H9 (cell line): ENCODE results near the gene ARPC1B. TPM values are rescaled to one million over a fixed set of nuclear protein-coding genes. Genes with fewer than 3 reads are reported as not detected.

Source experiments
- DNase-seq: peaks from one replicate; pipeline ENCODE4 v3.0.0-alpha.2; 2017
- H2AFZ ChIP-seq: one replicate; pipeline ENCODE4 v1.6.1; 2013; ENCODE audit warnings: mild to moderate bottlenecking, low read length, control low read depth, moderate library complexity
- H2AK5ac ChIP-seq: 2 replicates; pipeline ENCODE4 v1.6.1; 2013; ENCODE audit warnings: low read length, control low read depth, mixed read lengths; ENCODE audit not compliant: insufficient read length
- H2BK120ac ChIP-seq: one replicate; pipeline ENCODE4 v1.6.1; 2013; ENCODE audit warnings: low read depth, mild to moderate bottlenecking, low read length, control low read depth, inconsistent platforms; ENCODE audit not compliant: poor library complexity, severe bottlenecking
- H2BK12ac ChIP-seq: 2 replicates; pipeline ENCODE4 v1.6.1; 2013; ENCODE audit warnings: low read length, control low read depth, mixed read lengths, low read depth; ENCODE audit not compliant: insufficient read length
- H2BK15ac ChIP-seq: 2 replicates; pipeline ENCODE4 v1.6.1; 2013; ENCODE audit warnings: low read depth, low read length, control low read depth
- H2BK20ac ChIP-seq: one replicate; pipeline ENCODE4 v1.6.1; 2013; ENCODE audit warnings: low read depth, mild to moderate bottlenecking, low read length, control low read depth, inconsistent platforms; ENCODE audit not compliant: poor library complexity, severe bottlenecking
- H2BK5ac ChIP-seq: 2 replicates; pipeline ENCODE4 v1.6.1; 2013; ENCODE audit warnings: low read length, control low read depth, mixed read lengths; ENCODE audit not compliant: insufficient read length
- H3K14ac ChIP-seq: 2 replicates; pipeline ENCODE4 v1.6.1; 2013; ENCODE audit warnings: low read length, control low read depth; ENCODE audit not compliant: insufficient read depth
- H3K18ac ChIP-seq: 2 replicates; pipeline ENCODE4 v1.6.1; 2013; ENCODE audit warnings: low read depth, mild to moderate bottlenecking, mixed read lengths, low read length, control low read depth; ENCODE audit not compliant: insufficient read length
- H3K23ac ChIP-seq: 2 replicates; pipeline ENCODE4 v1.6.1; 2013; ENCODE audit warnings: low read length, control low read depth, mixed read lengths, low read depth; ENCODE audit not compliant: insufficient read length
- H3K23me2 ChIP-seq: 2 replicates; pipeline ENCODE4 v1.6.1; 2013; ENCODE audit warnings: low read depth, mild to moderate bottlenecking, mixed read lengths, low read length, control low read depth; ENCODE audit not compliant: insufficient read length, poor library complexity, severe bottlenecking
- H3K27ac ChIP-seq: 2 replicates; pipeline ENCODE4 v1.5.1; 2013; ENCODE audit warnings: low read length, control low read depth, mixed read lengths, low read depth; ENCODE audit not compliant: insufficient read length
- H3K27me3 ChIP-seq: 2 replicates; pipeline ENCODE4 v1.6.1; 2013; ENCODE audit warnings: low read length, control low read depth, inconsistent platforms; ENCODE audit not compliant: insufficient read depth
- H3K4ac ChIP-seq: 2 replicates; pipeline ENCODE4 v1.6.1; 2013; ENCODE audit warnings: low read depth, mild to moderate bottlenecking, control low read depth, inconsistent platforms, low read length, moderate library complexity
- H3K4me1 ChIP-seq: 2 replicates; pipeline ENCODE4 v1.6.1; 2013; ENCODE audit warnings: low read length, control low read depth, inconsistent platforms; ENCODE audit not compliant: insufficient read depth
- H3K4me2 ChIP-seq: 2 replicates; pipeline ENCODE4 v1.6.1; 2013; ENCODE audit warnings: low read length, control low read depth, mixed read lengths; ENCODE audit not compliant: insufficient read length, insufficient read depth
- H3K56ac ChIP-seq: 2 replicates; pipeline ENCODE4 v1.6.1; 2013; ENCODE audit warnings: low read depth, mild to moderate bottlenecking, mixed read lengths, low read length, control low read depth; ENCODE audit not compliant: insufficient read length
- H3K79me1 ChIP-seq: 2 replicates; pipeline ENCODE4 v1.6.1; 2013; ENCODE audit warnings: low read depth, mild to moderate bottlenecking, moderate library complexity, low read length, control low read depth, inconsistent platforms; ENCODE audit not compliant: insufficient read depth, poor library complexity, severe bottlenecking
- H3K79me2 ChIP-seq: 2 replicates; pipeline ENCODE4 v1.6.1; 2013; ENCODE audit warnings: low read length, control low read depth, inconsistent platforms; ENCODE audit not compliant: insufficient read depth
- H3K9ac ChIP-seq: 2 replicates; pipeline ENCODE4 v1.6.1; 2013; ENCODE audit warnings: low read length, control low read depth, mixed read lengths; ENCODE audit not compliant: insufficient read length; ENCODE audit errors: extremely low read depth
- H3K9me3 ChIP-seq: one replicate; pipeline ENCODE4 v1.6.1; 2013; ENCODE audit warnings: low read depth, low read length, inconsistent platforms; ENCODE audit not compliant: control insufficient read depth
- H3T11ph ChIP-seq: one replicate; pipeline ENCODE4 v1.6.1; 2013; ENCODE audit warnings: mild to moderate bottlenecking, low read length, control low read depth, inconsistent platforms
- H4K20me1 ChIP-seq: one replicate; pipeline ENCODE4 v1.6.1; 2013; ENCODE audit not compliant: control insufficient read depth, insufficient read length, insufficient read depth
- H4K5ac ChIP-seq: 2 replicates; pipeline ENCODE4 v1.6.1; 2013; ENCODE audit warnings: low read depth, mild to moderate bottlenecking, mixed read lengths, low read length, control low read depth; ENCODE audit not compliant: insufficient read length
- H4K8ac ChIP-seq: replicated peaks from 2 replicates; pipeline ENCODE4 v1.6.1; 2013; ENCODE audit warnings: low read length, control low read depth, mixed read lengths, low read depth; ENCODE audit not compliant: insufficient read length
- H4K91ac ChIP-seq: 2 replicates; pipeline ENCODE4 v1.6.1; 2013; ENCODE audit warnings: low read depth, mild to moderate bottlenecking, moderate library complexity, mixed read lengths, low read length, control low read depth; ENCODE audit not compliant: insufficient read length
- H3K27ac Mint-ChIP-seq, 3 experiments: 2 replicates in 2 of 3; 3 replicates in 1 of 3; pipeline ENCODE4 v1.8.0; 2020 to 2021; ENCODE audit warnings: mixed read lengths in 3 of 3, mild to moderate bottlenecking in 1 of 3, moderate library complexity in 1 of 3
- H3K27me3 Mint-ChIP-seq: 2 replicates; pipeline ENCODE4 v1.8.0; 2021; ENCODE audit warnings: low read depth, mild to moderate bottlenecking, moderate library complexity, mixed read lengths
- H3K36me3 Mint-ChIP-seq, 3 experiments: 2 replicates in 2 of 3; 3 replicates in 1 of 3; pipeline ENCODE4 v1.8.0; 2020 to 2021; ENCODE audit warnings: low read depth in 3 of 3, mixed read lengths in 3 of 3; ENCODE audit not compliant: insufficient read depth in 1 of 3
- H3K4me1 Mint-ChIP-seq, 2 experiments: 2 replicates each; pipeline ENCODE4 v1.8.0; 2020; ENCODE audit warnings: mixed read lengths in 2 of 2
- H3K4me3 Mint-ChIP-seq, 2 experiments: 2 replicates in 1 of 2; 3 replicates in 1 of 2; pipeline ENCODE4 v1.8.0; 2020 to 2021; ENCODE audit warnings: mild to moderate bottlenecking in 2 of 2, mixed read lengths in 2 of 2, moderate library complexity in 1 of 2
- H3K9me3 Mint-ChIP-seq, 2 experiments: 2 replicates in 1 of 2; 3 replicates in 1 of 2; pipeline ENCODE4 v1.8.0; 2020; ENCODE audit warnings: mild to moderate bottlenecking in 2 of 2, mixed read lengths in 2 of 2, moderate library complexity in 1 of 2
- CTCF ChIP-seq: fragments of 200-600 bp; sonication (generic); conservative IDR thresholded peaks from 3 replicates; pipeline ENCODE4 v1.8.0; 2021; ENCODE audit warnings: antibody characterized with exemption, mild to moderate bottlenecking
- WGBS: extraction: QIAGEN DNeasy Blood & Tissue Kit; methylation state at CpG from one replicate; pipeline ENCODE4 v1.1.7; 2013; ENCODE audit warnings: missing lambda C conversion rate, low lambda C conversion rate, mixed read lengths; ENCODE audit not compliant: insufficient read length; ENCODE audit errors: extremely low coverage; 5-methylcytosine and 5-hydroxymethylcytosine counted together
- total RNA-seq: library from RNA; stranded (reverse); gene quantifications from 2 replicates; pipeline ENCODE4 v1.2.1, GENCODE V29; 2021

Gene ARPC1B
- total RNA-seq, 1 experiment from 2014 or later = 56.3 TPM

DNA sequence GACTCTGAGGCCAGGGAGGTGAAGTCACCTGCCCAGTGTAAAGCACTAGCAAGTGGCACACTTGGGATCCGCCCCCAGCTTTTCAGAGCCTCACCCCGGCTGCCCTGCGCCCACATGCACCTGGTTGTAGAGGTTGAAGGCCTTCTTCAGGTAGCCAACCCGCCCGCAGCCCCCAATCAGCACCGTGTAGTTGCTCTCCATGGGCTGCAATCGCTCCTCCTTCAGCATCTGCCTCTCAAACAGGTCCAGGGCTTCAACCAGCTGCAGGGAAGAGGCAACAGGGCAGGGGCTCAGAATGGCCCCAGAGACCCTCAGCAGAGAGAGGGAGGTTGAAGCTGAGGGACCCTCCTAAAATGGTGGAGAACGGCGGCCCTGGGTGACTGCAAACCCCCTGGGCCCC is 58.6 kb downstream of the ARPC1B start:
- DNase-seq = no peak
- no peak overlapping the region for H3K56ac ChIP-seq
- WGBS = no CpG with 5 or more reads among the region's 9 CpGs
- H3K4me2 ChIP-seq = no peak overlapping the region
- no peaks in the 10 kb centered on the region for H3K4me1 ChIP-seq
- no peak overlapping the region for H3K27ac ChIP-seq
- Mint-ChIP-seq H3K4me3 (no peak overlapping the region), H3K36me3 (peaks cover 43 to 57% (median 53%) of the 10 kb centered on the region in 3 experiments), H3K27ac (no peak overlapping the region), H3K4me1 (peaks cover 0 to 6% of the 10 kb centered on the region in 2 experiments; a peak in 1 of 4 replicates), H3K27me3 (no peaks in the 10 kb centered on the region), H3K9me3 (no peaks in the 10 kb centered on the region)
- no peak overlapping the region for H3K18ac ChIP-seq
- H2BK15ac ChIP-seq = no peak overlapping the region
- H3K9me3 ChIP-seq = no peaks in the 10 kb centered on the region
- no peak overlapping the region for H3K4ac ChIP-seq
- H4K20me1 ChIP-seq = no peaks in the 10 kb centered on the region
- no peak overlapping the region for H4K8ac ChIP-seq
- H3K9ac ChIP-seq = no peak overlapping the region
- no peak overlapping the region for H2BK120ac ChIP-seq
- no peak overlapping the region for H2AK5ac ChIP-seq
- H3K27me3 ChIP-seq = no peaks in the 10 kb centered on the region
- H3K79me2 ChIP-seq = peaks cover 7% of the 10 kb centered on the region; the same call in 1 of the 2 replicates
- H3T11ph ChIP-seq = no peak overlapping the region
- no peaks in the 10 kb centered on the region for H3K79me1 ChIP-seq
- H3K23ac ChIP-seq = no peak overlapping the region
- H4K5ac ChIP-seq = no peak overlapping the region
- H2AFZ ChIP-seq = no peak overlapping the region
- H3K14ac ChIP-seq = no peak overlapping the region
- H2BK20ac ChIP-seq = no peak overlapping the region
- H4K91ac ChIP-seq = no peak overlapping the region
- no peak for TF ChIP-seq CTCF
- H2BK12ac ChIP-seq = no peak overlapping the region
- no peaks in the 10 kb centered on the region for H3K23me2 ChIP-seq
- no peak overlapping the region for H2BK5ac ChIP-seq
